HTR-8/SVneo (cell line): ENCODE measurements around the gene KASH5.

Source experiments
- DNase-seq: peaks from one replicate; pipeline ENCODE4 v3.0.0; 2011; ENCODE audit warnings: low spot score, mixed read lengths; ENCODE audit not compliant: insufficient read length
- FAIRE-seq: peaks from 2 replicates; lab custom pipeline; 2011; peaks lifted over from hg19 to GRCh38; lab: Jason Lieb, UNC

KASH5 gene, protein sequence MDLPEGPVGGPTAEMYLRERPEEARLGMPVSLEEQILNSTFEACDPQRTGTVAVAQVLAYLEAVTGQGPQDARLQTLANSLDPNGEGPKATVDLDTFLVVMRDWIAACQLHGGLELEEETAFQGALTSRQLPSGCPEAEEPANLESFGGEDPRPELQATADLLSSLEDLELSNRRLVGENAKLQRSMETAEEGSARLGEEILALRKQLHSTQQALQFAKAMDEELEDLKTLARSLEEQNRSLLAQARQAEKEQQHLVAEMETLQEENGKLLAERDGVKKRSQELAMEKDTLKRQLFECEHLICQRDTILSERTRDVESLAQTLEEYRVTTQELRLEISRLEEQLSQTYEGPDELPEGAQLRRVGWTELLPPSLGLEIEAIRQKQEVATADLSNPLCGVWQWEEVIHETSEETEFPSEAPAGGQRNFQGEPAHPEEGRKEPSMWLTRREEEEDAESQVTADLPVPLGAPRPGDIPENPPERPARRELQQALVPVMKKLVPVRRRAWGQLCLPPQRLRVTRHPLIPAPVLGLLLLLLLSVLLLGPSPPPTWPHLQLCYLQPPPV

DNA sequence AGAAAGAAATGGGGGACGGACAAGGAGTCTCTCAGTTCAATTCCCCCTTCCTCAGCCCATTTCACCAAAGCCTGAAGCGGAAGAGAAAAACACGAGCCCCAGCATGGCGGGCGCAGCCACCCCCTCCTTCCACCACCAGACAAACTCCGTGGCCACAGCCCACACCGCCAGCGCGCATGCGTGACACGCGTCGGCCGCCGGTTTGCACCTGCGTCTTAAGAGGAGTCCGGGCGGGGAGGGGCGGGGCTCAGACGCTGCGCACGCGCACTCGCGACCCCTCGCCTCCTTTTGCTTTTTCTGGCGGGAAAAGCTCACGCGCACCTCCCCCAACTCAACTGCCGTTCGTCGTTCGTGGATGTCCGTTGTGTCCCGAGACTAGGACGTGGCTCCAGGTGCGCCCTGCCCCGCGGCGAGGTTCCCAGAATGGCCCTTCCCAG lies at the start of gene KASH5:
Gene KASH5 (plus strand): TSS at position 314 of the 437 bp plus-strand sequence. CDS start 2,635 bp downstream, outside the sequence.
- DNase-seq (no peak), FAIRE-seq (no peak)

DNA sequence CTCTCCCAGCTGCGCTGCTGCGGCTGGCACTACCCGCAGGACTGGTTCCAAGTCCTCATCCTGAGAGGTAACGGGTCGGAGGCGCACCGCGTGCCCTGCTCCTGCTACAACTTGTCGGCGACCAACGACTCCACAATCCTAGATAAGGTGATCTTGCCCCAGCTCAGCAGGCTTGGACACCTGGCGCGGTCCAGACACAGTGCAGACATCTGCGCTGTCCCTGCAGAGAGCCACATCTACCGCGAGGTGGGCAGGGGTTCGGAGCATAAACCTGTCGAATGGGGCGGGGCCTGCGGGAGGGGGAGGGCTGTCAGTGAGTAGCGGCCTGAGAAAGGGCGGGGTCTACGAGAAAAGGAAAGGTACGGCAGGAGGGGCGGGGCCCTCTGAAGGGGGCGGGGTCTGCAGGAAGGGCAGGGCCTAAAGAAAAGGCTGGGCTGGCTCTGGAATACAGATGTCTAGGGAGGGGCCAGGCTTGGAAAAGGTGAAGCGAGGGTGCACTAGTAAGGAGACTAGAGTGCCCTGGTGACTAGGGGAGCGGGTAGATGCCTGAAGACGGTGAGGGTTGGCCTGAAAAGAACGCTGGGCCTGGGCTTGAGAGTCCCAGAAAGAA lies 49.3 kb upstream of the KASH5 start:
- no peak for DNase-seq
- FAIRE-seq, result no peak

DNA sequence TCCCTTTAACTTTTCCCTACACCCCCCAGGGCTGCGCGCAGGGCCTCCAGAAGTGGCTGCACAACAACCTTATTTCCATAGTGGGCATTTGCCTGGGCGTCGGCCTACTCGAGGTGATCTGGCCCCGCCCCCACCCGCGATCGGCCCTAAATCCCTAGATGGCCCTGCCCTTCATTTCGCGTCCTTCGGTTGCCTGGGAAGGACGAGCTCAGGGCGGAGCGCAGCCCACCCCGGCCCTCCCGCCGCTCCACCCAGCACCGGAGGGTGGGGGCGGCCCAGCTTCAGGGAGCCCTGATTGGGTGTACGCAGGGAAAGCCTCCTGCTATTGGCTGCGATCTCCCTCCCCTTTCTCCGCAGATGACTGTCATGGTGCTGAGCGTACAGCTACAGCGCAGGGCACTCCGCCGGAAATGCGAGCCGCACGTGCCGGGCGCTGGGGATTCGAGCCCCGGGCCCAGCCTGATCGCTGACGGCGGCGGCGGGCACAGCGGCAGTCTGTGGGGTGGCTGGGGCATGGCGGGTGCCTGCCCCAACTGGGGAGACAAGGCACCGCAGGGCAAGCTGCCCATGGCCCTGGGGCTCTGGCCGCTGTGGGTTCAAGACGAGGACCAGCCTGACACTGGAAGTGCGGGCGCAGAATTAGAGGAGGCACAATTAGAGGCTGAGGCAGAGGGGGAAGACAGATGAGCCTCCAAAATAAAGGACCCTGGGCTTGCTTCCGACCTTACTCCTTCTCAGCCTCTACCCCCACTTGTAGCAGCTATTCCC lies 48.6 kb upstream of the KASH5 start:
- no peak for FAIRE-seq

DNA sequence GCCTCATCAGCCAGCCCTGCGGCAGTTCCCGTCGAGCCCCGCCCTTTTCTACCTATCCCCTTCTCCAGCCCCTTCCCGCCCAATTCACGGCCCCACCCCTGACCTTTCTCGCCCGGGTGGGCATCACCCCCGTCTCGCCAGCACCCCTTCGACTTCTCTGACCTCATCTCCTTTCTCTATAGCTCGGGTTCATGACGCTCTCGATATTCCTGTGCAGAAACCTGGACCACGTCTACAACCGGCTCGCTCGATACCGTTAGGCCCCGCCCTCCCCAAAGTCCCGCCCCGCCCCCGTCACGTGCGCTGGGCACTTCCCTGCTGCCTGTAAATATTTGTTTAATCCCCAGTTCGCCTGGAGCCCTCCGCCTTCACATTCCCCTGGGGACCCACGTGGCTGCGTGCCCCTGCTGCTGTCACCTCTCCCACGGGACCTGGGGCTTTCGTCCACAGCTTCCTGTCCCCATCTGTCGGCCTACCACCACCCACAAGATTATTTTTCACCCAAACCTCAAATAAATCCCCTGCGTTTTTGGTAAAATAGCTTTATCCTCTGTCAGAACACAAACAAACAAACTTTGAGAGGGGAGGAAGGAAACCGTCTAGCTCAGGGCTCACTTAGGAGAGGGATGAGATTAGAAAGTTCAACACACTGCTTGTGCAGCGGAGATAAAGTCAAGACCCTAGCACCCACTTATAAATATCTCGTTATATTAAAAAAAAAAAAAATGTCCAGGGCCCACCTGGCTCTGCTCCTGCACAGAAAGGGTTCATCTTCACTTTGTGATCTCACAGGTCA lies 47.8 kb upstream of the KASH5 start:
- FAIRE-seq (no peak), DNase-seq (no peak)

More for the DNA sequence above, 48.6 kb upstream of the KASH5 start:
- DNase-seq, result no peak

DNA sequence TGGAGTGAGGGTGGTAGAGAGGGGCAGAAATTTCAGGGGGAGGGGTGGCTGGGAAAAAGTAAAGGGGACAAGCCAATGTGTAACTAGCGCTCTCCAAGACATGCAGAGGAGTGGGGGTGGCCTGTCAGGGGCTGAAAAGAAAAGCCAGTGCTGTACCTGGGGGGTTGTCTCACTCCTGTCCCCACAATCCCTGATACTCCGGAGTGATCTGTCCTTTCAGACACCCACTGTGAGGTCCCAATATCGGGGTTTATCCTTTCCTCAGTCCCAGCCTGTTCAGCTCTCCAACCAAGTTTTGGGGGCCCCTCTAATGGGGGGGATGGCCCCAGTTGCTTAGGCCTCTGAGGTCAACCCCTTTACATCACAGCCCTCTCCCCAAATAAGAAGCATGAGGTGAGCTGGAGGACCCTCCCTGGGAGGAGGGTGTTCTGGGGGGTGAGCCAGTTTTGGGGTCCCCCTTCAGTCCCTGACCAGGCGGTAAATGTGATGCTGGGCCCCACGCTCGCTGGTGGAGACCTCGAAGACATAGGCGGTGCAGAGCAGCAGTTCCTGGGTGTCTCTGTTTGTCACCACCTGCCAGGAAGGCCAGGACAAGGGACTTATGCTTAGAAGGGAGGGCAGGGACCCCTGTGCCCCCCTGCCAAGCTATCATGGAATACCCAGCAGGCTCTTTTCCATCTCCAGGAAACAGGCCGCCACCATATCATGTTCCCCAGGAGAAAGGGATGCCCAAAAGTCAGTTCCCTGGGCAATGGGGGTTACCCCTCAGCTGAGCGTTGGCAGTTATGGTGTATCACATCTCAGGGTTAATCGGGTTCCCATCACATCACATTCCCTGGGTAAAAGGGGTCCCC lies 47.0 kb upstream of the KASH5 start:
- DNase-seq (no peak), FAIRE-seq (no peak)

DNA sequence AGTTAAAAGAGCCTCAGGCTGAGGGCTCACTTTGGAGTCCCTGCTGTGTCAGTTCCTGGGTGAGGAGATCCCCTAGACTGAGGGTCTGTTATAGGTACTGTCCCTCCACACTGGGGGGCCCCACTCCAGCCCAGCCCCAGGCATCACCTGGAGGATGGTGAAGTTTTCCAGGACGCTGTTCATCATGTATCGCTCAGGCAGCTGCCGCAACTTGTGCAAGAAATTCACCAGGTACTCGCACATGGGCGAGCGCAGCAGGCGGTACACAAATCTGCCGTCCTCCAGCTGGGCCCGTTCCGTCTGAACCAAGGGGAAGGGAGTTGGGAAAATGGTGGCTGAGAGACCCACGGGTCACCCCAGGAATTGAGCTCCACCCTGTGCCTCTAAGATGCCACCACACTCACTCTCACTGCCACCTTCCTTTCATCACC lies 45.7 kb upstream of the KASH5 start:
- DNase-seq (no peak), FAIRE-seq (no peak)

DNA sequence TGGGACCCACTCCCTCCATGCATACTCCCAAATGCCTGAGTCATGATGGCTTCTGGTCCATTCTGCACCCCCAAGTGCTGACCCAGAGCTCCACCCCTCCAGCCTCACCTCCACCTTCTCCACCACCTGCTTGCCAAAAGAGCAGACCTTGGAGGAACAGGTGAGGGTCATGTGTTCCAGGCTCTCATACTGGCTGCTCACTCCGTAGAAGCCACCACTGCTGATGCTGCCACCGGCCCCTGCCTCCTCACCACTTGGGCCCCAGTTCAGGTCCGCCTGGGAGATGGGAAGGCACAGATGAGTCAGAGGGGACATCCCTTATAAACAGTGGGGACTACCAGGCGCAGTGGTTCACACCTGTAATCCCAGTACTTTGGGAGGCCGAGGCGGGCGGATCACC lies 44.9 kb upstream of the KASH5 start:
- FAIRE-seq (no peak), DNase-seq (no peak)

DNA sequence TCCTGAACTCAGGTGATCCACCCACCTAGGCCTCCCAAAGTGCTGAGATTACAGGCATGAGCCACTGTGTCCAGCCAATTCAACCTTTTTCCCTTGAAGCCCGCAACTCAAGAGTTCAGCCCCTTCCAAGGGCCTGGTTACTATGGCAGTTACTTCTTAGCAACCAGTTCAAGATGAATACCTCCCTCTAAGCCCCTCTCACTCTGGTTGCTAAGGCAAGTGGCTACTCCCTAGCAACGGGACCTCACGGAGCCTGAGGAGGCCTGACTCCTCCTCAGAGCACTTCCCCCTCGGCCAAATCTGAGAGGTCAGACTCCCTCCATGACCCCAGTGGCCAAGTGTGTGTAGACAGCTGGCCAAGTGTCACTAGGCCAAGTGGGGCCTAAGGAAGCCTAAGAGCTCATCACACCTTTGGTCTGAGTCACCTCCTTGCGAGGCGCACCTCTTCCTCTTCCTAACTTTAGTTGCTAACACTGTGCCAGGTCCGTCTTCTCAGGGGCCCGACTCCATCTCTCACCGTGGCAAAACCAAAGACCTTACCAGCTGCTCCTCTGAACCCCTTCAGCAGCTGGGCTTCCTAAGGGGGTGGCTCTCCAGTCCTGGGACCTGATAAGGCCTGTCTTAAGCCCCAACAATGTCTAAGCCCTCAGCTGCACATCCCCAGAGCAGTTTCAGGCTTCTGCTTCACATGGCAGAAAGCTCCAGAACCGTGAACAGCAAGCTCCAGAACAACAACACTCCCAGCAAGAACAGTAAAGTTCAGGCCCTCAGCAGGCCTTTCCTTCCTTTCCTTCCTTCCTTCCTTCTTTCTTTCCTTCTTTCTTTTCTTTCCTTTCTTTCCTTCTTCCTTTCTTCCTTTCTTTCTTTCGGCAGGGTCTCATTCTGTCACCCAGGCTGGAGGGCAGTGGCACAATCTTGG lies 43.3 kb upstream of the KASH5 start:
- DNase-seq, result no peak
- no peak for FAIRE-seq

DNA sequence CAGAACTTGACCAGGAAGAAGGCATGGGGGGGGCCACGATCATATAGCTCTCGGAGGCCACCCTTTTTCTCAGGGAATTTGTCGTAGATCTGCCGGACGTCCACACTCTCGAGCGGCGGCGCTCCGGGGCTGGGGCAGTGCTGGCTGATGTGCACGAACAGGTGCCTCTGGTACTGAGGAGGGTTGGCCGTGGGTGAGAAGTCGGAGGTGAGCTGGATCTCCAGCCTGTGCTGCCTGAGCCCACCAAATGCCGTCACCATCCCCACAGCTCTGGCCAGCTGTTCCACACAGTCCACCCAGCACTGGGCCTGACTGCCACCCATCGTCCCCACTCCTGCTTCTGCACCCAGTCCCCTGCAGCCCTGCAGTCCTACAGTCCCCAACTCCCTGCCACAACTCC lies 40.9 kb upstream of the KASH5 start:
- DNase-seq, result no peak
- no peak for FAIRE-seq

DNA sequence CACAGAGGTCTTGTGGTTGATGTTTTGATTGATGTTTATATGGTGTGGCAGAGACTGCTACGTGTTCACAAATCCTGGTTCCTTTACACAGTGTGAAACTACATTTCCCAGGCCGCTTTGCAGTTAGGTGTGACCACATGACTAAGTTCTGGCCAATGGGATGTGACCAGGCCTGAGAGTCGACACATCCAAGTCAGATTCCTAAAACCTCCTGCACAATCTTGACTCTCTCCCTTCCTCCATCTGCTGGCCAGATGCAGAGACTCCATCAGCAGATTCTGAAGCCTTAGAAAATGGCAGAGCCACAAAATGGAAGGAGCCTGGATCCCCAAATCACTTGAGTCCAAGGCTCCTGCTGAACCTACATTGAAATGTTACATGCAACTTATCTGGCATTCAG lies 40.2 kb upstream of the KASH5 start:
- DNase-seq, result peak; percentile 62
- FAIRE-seq, result no peak

DNA sequence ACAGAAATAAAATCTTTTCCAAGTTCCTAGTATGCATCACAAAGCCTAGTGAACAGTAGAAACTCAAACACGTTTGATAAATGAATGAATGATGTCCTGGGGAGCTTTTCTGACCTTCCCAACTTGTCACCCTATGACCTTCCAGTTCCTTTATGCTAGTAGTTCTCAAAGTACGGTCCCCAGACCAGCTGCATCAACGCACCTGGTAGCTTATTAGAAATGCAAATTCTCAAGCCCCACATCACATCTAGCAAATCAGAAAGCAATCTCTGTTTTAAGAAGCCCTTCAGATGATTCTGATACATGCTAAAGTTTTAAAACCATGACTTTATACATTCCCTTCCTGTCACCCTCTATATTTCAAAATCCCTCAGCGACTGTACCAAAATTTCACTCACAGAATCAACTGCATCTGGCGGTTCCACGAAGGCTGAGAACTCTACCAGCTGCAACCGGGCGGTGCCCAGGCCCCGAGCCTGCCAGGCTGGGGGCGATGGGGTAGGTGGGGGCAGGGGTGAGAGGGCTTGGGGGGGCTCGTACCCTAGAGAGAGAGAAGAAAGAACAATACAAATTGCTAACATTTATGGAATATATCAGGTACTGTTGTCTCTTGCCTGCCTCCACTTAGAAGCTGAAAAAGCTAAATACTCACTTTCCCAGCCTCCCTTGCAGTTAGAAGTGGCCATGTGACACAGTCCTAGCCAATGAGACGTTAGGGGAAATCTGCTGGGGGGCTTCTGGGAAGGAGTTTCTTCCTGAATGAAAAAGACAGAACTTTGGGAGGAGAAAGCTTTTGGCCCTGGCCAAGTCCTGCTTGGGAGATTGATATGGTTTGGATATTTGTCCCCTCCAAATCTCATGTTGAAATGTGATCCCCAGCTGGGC lies 39.5 kb upstream of the KASH5 start:
- DNase-seq (no peak), FAIRE-seq (no peak)

DNA sequence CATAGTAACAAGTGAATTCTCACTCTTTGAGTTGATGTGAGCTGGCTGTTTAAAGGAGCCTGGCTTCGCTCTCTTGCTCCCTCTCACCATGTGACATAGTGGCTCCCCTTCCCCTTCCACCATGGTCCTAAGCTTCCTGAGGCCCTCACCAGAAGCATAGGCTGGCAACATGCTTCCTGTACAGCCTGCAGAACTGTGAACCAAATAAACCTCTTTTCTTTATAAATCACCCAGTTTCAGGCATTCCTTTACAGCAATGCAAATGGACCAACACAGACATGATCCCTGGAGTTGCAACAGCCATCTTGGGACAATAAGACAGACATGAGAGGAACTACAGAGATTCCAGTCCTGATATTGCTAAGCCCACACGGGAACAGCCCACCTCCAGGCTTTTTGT lies 38.5 kb upstream of the KASH5 start:
- FAIRE-seq (no peak), DNase-seq (no peak)

DNA sequence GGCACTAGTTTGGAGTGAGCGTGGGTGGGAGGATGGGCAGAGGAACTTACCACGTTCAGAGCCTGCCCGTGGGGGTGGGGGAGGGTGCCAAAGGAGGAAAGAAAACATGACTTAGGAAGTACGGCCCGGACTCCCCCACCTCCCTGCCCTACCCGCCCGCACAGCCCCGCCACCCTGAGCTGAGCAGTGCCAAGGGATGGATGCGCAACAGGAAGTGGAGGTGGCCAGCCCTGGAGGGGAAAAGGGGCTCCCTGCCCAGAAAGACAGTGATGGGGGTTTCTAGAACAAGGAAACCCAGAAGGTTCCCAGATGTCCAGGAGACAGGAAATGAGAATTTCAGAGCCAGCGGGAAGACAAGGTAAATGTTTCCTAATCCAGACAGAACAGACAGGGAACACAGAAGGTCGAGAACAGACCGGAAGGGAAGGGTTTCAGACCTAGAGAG lies 32.1 kb upstream of the KASH5 start:
- FAIRE-seq, result no peak
- no peak for DNase-seq

DNA sequence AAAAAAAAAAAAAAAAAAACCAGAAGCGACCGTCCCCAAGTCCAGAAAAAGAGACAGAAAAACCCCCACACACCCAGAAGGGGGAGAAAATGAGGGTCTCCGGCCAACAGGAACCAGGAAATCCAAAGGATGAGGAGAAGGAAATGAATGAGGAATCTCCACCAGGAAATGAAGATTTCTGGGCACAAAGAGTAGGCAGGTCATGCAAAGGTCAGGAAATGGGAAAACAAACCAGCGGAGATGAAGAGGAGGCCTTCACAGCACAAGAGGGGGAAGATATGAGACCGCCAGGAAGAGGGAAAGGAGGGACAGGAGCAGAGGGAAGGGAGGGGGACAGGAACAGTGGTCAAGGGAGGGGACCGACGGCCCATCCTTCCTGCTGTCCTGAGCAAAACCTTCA lies 31.7 kb upstream of the KASH5 start:
- DNase-seq, result no peak
- FAIRE-seq, result no peak

DNA sequence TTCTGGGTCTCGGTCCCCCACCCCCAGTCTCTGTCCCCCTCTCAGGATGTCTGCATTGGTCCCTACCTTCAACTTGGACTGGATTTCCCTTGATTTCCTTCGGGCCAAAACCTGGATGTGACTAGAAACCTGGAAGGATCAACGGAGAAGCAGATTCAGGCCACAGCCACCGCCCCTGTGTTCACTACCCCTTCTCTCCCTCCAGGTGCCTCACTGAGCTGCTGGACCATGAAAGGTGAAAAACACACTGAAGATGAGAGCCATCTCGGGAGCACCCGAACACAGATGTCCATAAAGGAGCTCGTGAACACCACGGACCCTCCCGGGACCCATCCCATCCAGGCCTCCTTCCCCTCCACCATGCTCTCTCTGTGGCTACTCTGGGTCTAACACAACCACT lies 30.9 kb upstream of the KASH5 start:
- no peak for DNase-seq
- no peak for FAIRE-seq

DNA sequence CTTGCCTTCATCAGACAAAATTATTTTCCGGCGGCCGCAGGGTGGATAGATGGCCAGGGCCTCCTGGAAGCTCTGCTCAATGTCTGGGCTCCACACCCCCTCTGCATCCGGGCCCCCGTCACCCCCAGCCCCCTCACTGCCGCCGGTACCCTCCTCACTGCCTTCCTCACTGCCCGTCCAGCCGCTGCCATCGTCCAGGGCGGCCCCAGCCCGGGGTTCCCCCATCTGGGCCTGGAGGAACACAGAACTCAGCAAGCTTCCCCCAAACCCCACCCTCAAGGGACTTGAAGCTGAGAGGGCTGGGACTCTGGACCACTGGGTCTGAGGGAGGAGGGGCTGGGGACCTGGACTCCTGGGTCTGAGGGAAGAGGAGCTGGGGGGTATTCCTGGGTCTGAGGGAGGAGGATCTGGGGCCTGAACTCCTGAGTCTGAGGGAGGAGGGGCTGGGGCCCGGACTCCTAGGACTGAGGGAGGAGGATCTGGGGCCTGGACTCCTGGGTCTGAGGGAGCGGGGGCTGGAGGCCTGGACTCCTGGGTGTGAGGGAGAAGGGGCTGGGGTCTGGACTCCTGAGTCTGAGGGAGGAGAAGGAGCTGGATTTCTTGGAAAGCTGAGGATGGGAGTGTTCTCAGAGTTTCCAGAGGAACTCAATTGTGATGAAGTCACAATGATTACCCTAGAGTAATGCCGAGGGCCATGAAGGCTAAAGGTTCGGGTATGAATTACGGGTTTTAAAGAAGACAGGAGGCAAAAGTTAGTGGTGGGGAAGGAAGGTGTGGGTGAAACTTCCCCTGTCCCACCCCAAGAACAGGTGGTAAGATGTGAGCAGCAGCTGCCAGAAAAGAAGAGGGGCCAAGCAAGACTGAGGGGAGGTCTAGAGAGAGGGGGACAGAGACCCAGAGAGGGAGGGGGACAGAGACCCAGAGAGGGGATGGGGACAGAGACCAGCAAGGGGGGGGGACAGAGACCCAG lies 27.9 kb upstream of the KASH5 start:
- FAIRE-seq (no peak), DNase-seq (no peak)
